Hindlimb muscle (tissue), 1 donor: ENCODE data around the gene SNURF. TPM values are rescaled to one million over a fixed set of nuclear protein-coding genes. Genes with fewer than 3 reads are reported as not detected.
"Not testable (repeated sequence)": the region's sequence is repeated elsewhere in the genome, so short reads cannot be mapped to it uniquely, and the experiment has no call there.

Experiments
- DNase-seq: peaks from one replicate; pipeline ENCODE4 v3.0.0-alpha.2; 2013
- polyA plus RNA-seq: library from polyadenylated mRNA; unstranded; fragments of 120-200 nt; gene quantifications from one replicate; pipeline ENCODE4 v1.2.1, GENCODE V29; 2013; ENCODE audit not compliant: insufficient read length

SNURF gene
- polyA plus RNA-seq, 1 donor, result 15.0 TPM

GRCh38 chr15:24971772-24972171 is 17.0 kb downstream of the SNURF start:
- no peak for DNase-seq

- not testable (repeated sequence) for DNase-seq
Measured at GRCh38 chr15:24972707-24973106, 17.9 kb downstream of the SNURF start.

GRCh38 chr15:24976932-24977331 is 22.1 kb downstream of the SNURF start:
- DNase-seq, result no peak

- DNase-seq, result no peak
Measured at GRCh38 chr15:24977686-24978085, 22.9 kb downstream of the SNURF start.

GRCh38 chr15:24985224-24985623 is 30.4 kb downstream of the SNURF start:
- no peak for DNase-seq

GRCh38 chr15:24986653-24987052 is 31.9 kb downstream of the SNURF start:
- DNase-seq, result no peak

Other genes with a start within 250 kb of the SNURF start
- 170 TPM for gene SNRPN, start within 50 bp of the SNURF start, polyA plus RNA-seq